Measurements from ENCODE around the gene CSTA.

GRCh38 chr3:122294359-122294758 is 30.7 kb upstream of the CSTA start:
- TF ChIP-seq GLI4 (CRISPR knock-in tag; IDR thresholded peaks at IDR 0.05; ENCODE audit: borderline replicate concordance): no peak
- TF ChIP-seq ATF7 (IDR thresholded peaks at IDR 0.05): no peak
- no peak for TF ChIP-seq ATF7 (CRISPR knock-in tag; IDR thresholded peaks at IDR 0.05)
- no peak for TF ChIP-seq GPN1 (CRISPR knock-in tag; IDR thresholded peaks at IDR 0.05; ENCODE audit: borderline replicate concordance)
- TF ChIP-seq SP1 (IDR thresholded peaks at IDR 0.05): no peak
- no peak for TF ChIP-seq SP1 (CRISPR knock-in tag; IDR thresholded peaks at IDR 0.05)
- TF ChIP-seq GATA4 (IDR thresholded peaks at IDR 0.05; ENCODE audit: borderline replicate concordance, low read depth): no peak
- no peak for TF ChIP-seq ELF3 (CRISPR knock-in tag; IDR thresholded peaks at IDR 0.05)
- TF ChIP-seq ZNF263 (CRISPR knock-in tag; IDR thresholded peaks at IDR 0.05): no peak
- no peak for TF ChIP-seq FOXK2 (IDR thresholded peaks at IDR 0.05)
- no peak for TF ChIP-seq MAFK (conservative IDR thresholded peaks at IDR 0.05 in 1 of 2, IDR thresholded peaks at IDR 0.05 in 1 of 2; ENCODE audit: low read length in 2 of 2)
- TF ChIP-seq RNF219 (CRISPR knock-in tag; IDR thresholded peaks at IDR 0.05): no peak
- TF ChIP-seq ETS1 (CRISPR knock-in tag; IDR thresholded peaks at IDR 0.05): no peak
- no peak for TF ChIP-seq NAIF1 (CRISPR knock-in tag; IDR thresholded peaks at IDR 0.05; ENCODE audit: borderline replicate concordance)
- no peak for TF ChIP-seq ZNF256 (CRISPR knock-in tag; conservative IDR thresholded peaks at IDR 0.05)
- TF ChIP-seq SNAPC2 (CRISPR knock-in tag; IDR thresholded peaks at IDR 0.05): no peak

All from HepG2 (cell line).